Hepatocyte (in vitro differentiated cells): ENCODE results near the gene NT5DC1. TPM values are rescaled to one million over a fixed set of nuclear protein-coding genes. Genes with fewer than 3 reads are reported as not detected.
A peak's percentile ranks its signal among the peaks of the same experiment; 100 is the strongest.

Source experiments
- DNase-seq: peaks from one replicate; pipeline ENCODE4 v3.0.0-alpha.2; 2016; ENCODE audit warnings: low spot score
- H2AFZ ChIP-seq: fragments of 200-600 bp; sonication (generic); 2 replicates; pipeline ENCODE4 v1.6.0; 2016; ENCODE audit warnings: antibody characterized with exemption, mild to moderate bottlenecking
- H3K27ac ChIP-seq: fragments of 200-600 bp; sonication (generic); 2 replicates; pipeline ENCODE4 v1.5.1; 2016; ENCODE audit warnings: mild to moderate bottlenecking
- H3K27me3 ChIP-seq: fragments of 200-600 bp; sonication (generic); 2 replicates; pipeline ENCODE4 v1.6.1; 2016
- H3K36me3 ChIP-seq: fragments of 200-600 bp; sonication (generic); replicated peaks from 2 replicates; pipeline ENCODE4 v1.5.1; 2016; ENCODE audit warnings: low read depth; ENCODE audit not compliant: insufficient read depth
- H3K4me1 ChIP-seq: fragments of 200-600 bp; sonication (generic); 2 replicates; pipeline ENCODE4 v1.5.1; 2016; ENCODE audit warnings: mild to moderate bottlenecking, moderate library complexity; ENCODE audit not compliant: insufficient read depth
- H3K4me2 ChIP-seq: fragments of 200-600 bp; sonication (generic); 2 replicates; pipeline ENCODE4 v1.6.0; 2016
- H3K4me3 ChIP-seq: fragments of 200-600 bp; sonication (generic); 2 replicates; pipeline ENCODE4 v1.5.1; 2016; ENCODE audit warnings: mild to moderate bottlenecking
- H3K79me2 ChIP-seq: fragments of 200-600 bp; sonication (generic); 2 replicates; pipeline ENCODE4 v1.6.0; 2017; ENCODE audit warnings: mild to moderate bottlenecking
- H3K9me2 ChIP-seq: fragments of 200-600 bp; sonication (generic); replicated peaks from 2 replicates; pipeline ENCODE4 v1.6.0; 2017; ENCODE audit warnings: mild to moderate bottlenecking; ENCODE audit not compliant: insufficient read depth
- H3K9me3 ChIP-seq: fragments of 200-600 bp; sonication (generic); 2 replicates; pipeline ENCODE4 v1.5.1; 2016; ENCODE audit warnings: low read depth, mild to moderate bottlenecking
- H4K20me1 ChIP-seq: fragments of 200-600 bp; sonication (generic); 2 replicates; pipeline ENCODE4 v1.6.0; 2016; ENCODE audit warnings: mild to moderate bottlenecking; ENCODE audit not compliant: insufficient read depth, poor library complexity, severe bottlenecking
- EZH2 ChIP-seq: fragments of 200-600 bp; sonication (generic); IDR thresholded peaks from 2 replicates; pipeline ENCODE4 v1.6.1; 2016; ENCODE audit warnings: antibody characterized with exemption, mild to moderate bottlenecking, borderline replicate concordance
- EZH2phosphoT487 ChIP-seq: fragments of 200-600 bp; sonication (generic); IDR thresholded peaks from one replicate; pipeline ENCODE4 v1.6.1; 2018; ENCODE audit warnings: antibody characterized with exemption, mild to moderate bottlenecking, low read depth, moderate library complexity; ENCODE audit not compliant: unreplicated experiment, severe bottlenecking
- WGBS: methylation state at CpG from one replicate; pipeline ENCODE4 v1.1.6; 2016; ENCODE audit warnings: low lambda C conversion rate; ENCODE audit errors: missing lambda C conversion rate; 5-methylcytosine and 5-hydroxymethylcytosine counted together
- polyA plus RNA-seq: library from polyadenylated mRNA; unstranded; fragments of >200 nt; fragmentation: Nextera tagmentation; extraction: Ambion mirVana; gene quantifications from 2 replicates; pipeline ENCODE4 v1.2.1, GENCODE V29; 2016
- total RNA-seq: library from RNA; depleted of rRNA; stranded (reverse); fragments of >200 nt; gene quantifications from 2 replicates; pipeline ENCODE4 v1.2.3, GENCODE V29; 2014
- TF ChIP-seq, protein P1 (sequence below): fragments of 200-600 bp; sonication (generic); IDR thresholded peaks from 2 replicates; pipeline ENCODE4 v1.5.1; 2016; ENCODE audit warnings: antibody characterized with exemption, mild to moderate bottlenecking; ENCODE audit not compliant: poor library complexity

Gene NT5DC1
- total and polyA plus RNA-seq, 2 experiments from 2014 or later = 11.4 to 27.8 TPM

DNA sequence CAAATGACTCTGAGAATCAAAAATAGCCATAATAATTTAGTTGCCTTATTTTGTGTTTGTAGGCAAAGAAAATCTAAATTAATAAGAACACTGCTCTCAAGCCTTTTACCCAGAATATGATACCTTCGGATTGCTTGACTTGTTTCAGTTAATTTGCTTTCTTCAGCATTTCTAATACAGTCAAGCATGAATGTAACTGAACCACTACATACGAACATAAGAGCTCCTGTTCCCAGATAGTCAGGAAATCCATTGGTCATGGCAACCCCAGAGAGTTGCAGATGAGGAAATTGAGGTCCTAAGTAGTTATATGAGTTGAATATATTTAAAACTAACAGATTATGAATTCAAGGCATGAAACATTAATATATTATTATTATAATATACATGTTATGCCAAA, 42.9 kb upstream of the NT5DC1 start:
- Histone ChIP-seq H3K9me3 (no peaks in the 10 kb centered on the region), H3K9me2 (no peaks in the 10 kb centered on the region), H3K4me3 (no peak overlapping the region), H3K4me1 (peaks cover 6% of the 10 kb centered on the region), H3K4me2 (peak overlapping the region; percentile 70), H2AFZ (no peak overlapping the region), H3K79me2 (peaks cover 62% of the 10 kb centered on the region), H3K27me3 (no peaks in the 10 kb centered on the region), H4K20me1 (no peaks in the 10 kb centered on the region), H3K27ac (no peak overlapping the region), H3K36me3 (no peaks in the 10 kb centered on the region)
- DNase-seq = no peak
- TF ChIP-seq, protein P1, sequence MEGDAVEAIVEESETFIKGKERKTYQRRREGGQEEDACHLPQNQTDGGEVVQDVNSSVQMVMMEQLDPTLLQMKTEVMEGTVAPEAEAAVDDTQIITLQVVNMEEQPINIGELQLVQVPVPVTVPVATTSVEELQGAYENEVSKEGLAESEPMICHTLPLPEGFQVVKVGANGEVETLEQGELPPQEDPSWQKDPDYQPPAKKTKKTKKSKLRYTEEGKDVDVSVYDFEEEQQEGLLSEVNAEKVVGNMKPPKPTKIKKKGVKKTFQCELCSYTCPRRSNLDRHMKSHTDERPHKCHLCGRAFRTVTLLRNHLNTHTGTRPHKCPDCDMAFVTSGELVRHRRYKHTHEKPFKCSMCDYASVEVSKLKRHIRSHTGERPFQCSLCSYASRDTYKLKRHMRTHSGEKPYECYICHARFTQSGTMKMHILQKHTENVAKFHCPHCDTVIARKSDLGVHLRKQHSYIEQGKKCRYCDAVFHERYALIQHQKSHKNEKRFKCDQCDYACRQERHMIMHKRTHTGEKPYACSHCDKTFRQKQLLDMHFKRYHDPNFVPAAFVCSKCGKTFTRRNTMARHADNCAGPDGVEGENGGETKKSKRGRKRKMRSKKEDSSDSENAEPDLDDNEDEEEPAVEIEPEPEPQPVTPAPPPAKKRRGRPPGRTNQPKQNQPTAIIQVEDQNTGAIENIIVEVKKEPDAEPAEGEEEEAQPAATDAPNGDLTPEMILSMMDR = no peak
- TF ChIP-seq EZH2 = no peak
- no peak for TF ChIP-seq EZH2phosphoT487
- 82% methylated on average over 2 of the region's 2 CpGs for WGBS

GRCh38 chr6:116059713-116060571, 40.7 kb upstream of the NT5DC1 start:
- 49% methylated on average over 13 of the region's 13 CpGs for WGBS
- H3K79me2 ChIP-seq = peaks cover 43% of the 10 kb centered on the region
- peaks cover 6% of the 10 kb centered on the region for H3K4me1 ChIP-seq
- H3K27me3 ChIP-seq = no peaks in the 10 kb centered on the region
- H3K9me3 ChIP-seq = no peaks in the 10 kb centered on the region
- peak; percentile 38 for DNase-seq
- H3K4me3 ChIP-seq = peak overlapping the region; percentile 34
- H4K20me1 ChIP-seq = no peaks in the 10 kb centered on the region
- H3K9me2 ChIP-seq = no peaks in the 10 kb centered on the region
- TF ChIP-seq EZH2phosphoT487 = no peak
- peak overlapping the region; percentile 31 for H2AFZ ChIP-seq
- peak overlapping the region; percentile 62 for H3K4me2 ChIP-seq
- H3K27ac ChIP-seq = peak overlapping the region; percentile 83
- no peaks in the 10 kb centered on the region for H3K36me3 ChIP-seq

DNA sequence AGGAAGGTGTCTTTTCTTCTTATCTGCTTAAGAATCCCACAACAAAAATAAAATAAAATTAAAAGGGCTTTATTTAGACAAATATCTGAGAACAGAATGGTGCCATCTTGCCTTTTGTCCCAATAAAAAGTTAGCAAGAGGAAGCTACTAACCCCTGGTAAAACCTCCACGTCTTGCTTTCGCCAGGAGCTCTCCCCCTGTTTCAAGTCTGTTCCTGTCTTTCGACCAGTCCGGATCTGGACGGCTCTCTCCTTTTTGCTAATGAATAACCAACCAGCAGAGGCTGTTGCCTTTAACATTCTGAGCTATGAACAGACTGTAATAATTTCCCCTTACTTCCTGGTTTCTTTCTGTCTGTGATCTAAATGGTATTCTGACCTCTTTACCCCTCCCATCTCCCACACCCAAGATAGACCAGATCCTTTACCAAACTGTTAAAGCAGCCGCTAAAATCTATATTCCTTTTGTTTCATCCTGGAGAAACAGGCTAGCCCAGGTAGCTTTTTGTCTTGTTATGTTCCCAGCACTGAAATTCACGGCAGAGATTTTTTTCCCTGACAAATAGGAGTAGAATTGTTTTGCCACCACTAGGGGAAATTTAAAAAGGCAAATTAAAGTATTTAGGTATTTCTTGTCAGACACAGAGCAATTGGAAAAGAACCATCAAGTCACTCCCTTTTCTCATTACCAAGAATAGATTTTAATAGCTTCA, 39.9 kb upstream of the NT5DC1 start, which contains the start of gene FRK:
FRK (minus strand) TSS at position 320 of the 712 bp plus-strand sequence. CDS start 580 bp downstream, outside the sequence.
- Histone ChIP-seq H3K4me2 (peak within 1 kb of the TSS; percentile 62), H3K27me3 (no peaks in the 10 kb centered on the region), H3K36me3 (no peaks in the 10 kb centered on the region), H3K27ac (peak within 1 kb of the TSS; percentile 83), H3K9me3 (no peaks in the 10 kb centered on the region), H4K20me1 (no peaks in the 10 kb centered on the region), H3K9me2 (no peaks in the 10 kb centered on the region), H3K4me3 (peak within 1 kb of the TSS; percentile 34), H3K4me1 (peaks cover 6% of the 10 kb centered on the region), H2AFZ (peak within 1 kb of the TSS; percentile 31), H3K79me2 (peaks cover 35% of the 10 kb centered on the region)
- no peak for TF ChIP-seq EZH2phosphoT487
- no peak for TF ChIP-seq EZH2
- TF ChIP-seq, protein P1 = peak; percentile 47
- DNase-seq = peak; percentile 78
- 35% methylated on average over 7 of the region's 7 CpGs for WGBS

DNA sequence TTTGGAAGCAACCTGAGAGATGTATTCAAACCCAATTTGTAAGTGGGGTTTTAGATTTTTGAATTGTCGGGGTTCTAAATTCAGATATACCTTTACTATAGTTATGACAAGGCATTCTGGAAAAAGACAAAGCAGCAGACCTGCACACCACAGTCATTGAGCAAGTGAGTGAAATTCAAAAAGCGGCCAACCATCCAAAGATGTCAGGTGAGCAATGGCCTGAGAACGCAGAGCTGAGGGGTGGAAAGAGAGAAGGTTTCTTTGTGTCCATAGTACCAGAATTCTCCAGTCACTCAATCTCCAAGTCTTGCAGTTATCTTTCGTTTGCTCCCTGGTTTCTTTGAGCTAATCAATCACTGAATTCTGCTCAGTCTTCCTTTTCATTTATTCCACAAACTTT, 38.2 kb upstream of the NT5DC1 start:
- no peak overlapping the region for H3K4me2 ChIP-seq
- H3K27me3 ChIP-seq = no peaks in the 10 kb centered on the region
- H3K4me3 ChIP-seq = no peak overlapping the region
- no peaks in the 10 kb centered on the region for H4K20me1 ChIP-seq
- H3K36me3 ChIP-seq = no peaks in the 10 kb centered on the region
- H2AFZ ChIP-seq = no peak overlapping the region
- peaks cover 17% of the 10 kb centered on the region for H3K79me2 ChIP-seq
- H3K27ac ChIP-seq = no peak overlapping the region
- peaks cover 6% of the 10 kb centered on the region for H3K4me1 ChIP-seq
- TF ChIP-seq EZH2phosphoT487 = no peak
- no peak for TF ChIP-seq EZH2
- TF ChIP-seq, protein P1 = no peak
- no peaks in the 10 kb centered on the region for H3K9me2 ChIP-seq
- no peaks in the 10 kb centered on the region for H3K9me3 ChIP-seq
- no peak for DNase-seq
- WGBS = 94% methylated on average over 4 of the region's 4 CpGs
